Panc1 (cell line): ENCODE measurements around the gene TEX35. TPM values are rescaled to one million over a fixed set of nuclear protein-coding genes. Genes with fewer than 3 reads are reported as not detected.

Source experiments
- ATAC-seq: fragments of 200-7000 bp; cut with Tn5 transposase; 2 replicates; pipeline ENCODE4 v1.9.1; 2020; ENCODE audit warnings: mild to moderate bottlenecking, moderate library complexity
- BruUV-seq: library from RNA; stranded (reverse); fragments of 400-500 nt; replicated peaks from 2 replicates; lab custom pipeline; 2021; lab: Mats Ljungman, UMichigan
- CTCF ChIA-PET: fragments of 300-600 bp; sonication (Branson Sonifier 250); formaldehyde crosslinking; loops from one replicate; lab custom pipeline; 2022; ENCODE audit warnings: antibody characterized with exemption; lab: Charles Lee
- POLR2A ChIA-PET: fragments of 300-600 bp; sonication (Branson Sonifier 250); formaldehyde crosslinking; loops from one replicate; lab custom pipeline; 2022; ENCODE audit warnings: antibody characterized with exemption; lab: Charles Lee
- DNase-seq: peaks from one replicate; pipeline ENCODE4 v3.0.0-alpha.2; 2010; ENCODE audit warnings: low read depth, low spot score
- H3K27ac ChIP-seq: 2 replicates; pipeline ENCODE4 v1.5.1; 2011; ENCODE audit warnings: mild to moderate bottlenecking, low read length, inconsistent platforms
- H3K27me3 ChIP-seq: fragments of 200-500 bp; sonication (Bioruptor generic); 2 replicates; pipeline ENCODE4 v1.6.0; 2014; ENCODE audit warnings: low read length, inconsistent platforms; ENCODE audit not compliant: control insufficient read depth, insufficient read depth
- H3K36me3 ChIP-seq: fragments of 200-500 bp; sonication (Bioruptor generic); 2 replicates; pipeline ENCODE4 v1.5.1; 2014; ENCODE audit warnings: inconsistent platforms, mild to moderate bottlenecking, low read length, moderate library complexity; ENCODE audit not compliant: control insufficient read depth, insufficient read depth
- H3K4me1 ChIP-seq: 2 replicates; pipeline ENCODE4 v1.5.1; 2011; ENCODE audit warnings: inconsistent platforms, mild to moderate bottlenecking, low read length, moderate library complexity; ENCODE audit not compliant: control insufficient read depth, insufficient read depth
- H3K4me3 ChIP-seq, 2 experiments: 2 replicates each; pipeline ENCODE4 v1.5.1; 2011 to 2012; ENCODE audit warnings: low read depth in 2 of 2, low read length in 2 of 2, mild to moderate bottlenecking in 2 of 2, inconsistent platforms in 1 of 2, moderate library complexity in 1 of 2
- H3K9me3 ChIP-seq: fragments of 200-500 bp; sonication (Bioruptor generic); 2 replicates; pipeline ENCODE4 v1.5.1; 2014; ENCODE audit warnings: low read depth, mild to moderate bottlenecking, inconsistent platforms, low read length, moderate library complexity; ENCODE audit not compliant: control insufficient read depth, insufficient read depth
- POLR2AphosphoS5 ChIP-seq: IDR thresholded peaks from 2 replicates; pipeline ENCODE4 v1.6.1; 2012; ENCODE audit warnings: mild to moderate bottlenecking, low read depth, low read length, moderate library complexity
- SIN3A ChIP-seq: IDR thresholded peaks from 2 replicates; pipeline ENCODE4 v1.6.1; 2012; ENCODE audit warnings: low read depth, mild to moderate bottlenecking, low read length, moderate library complexity, borderline replicate concordance; ENCODE audit not compliant: insufficient read depth
- TCF7L2 ChIP-seq: IDR thresholded peaks from 2 replicates; pipeline ENCODE4 v1.6.1; 2011; ENCODE audit warnings: mild to moderate bottlenecking, low read depth, low read length, inconsistent platforms
- in situ Hi-C: cut with HindIII; loops from 2 replicates; pipeline ENCODE4 v1.10.0; 2016; ENCODE audit warnings: low sequenced_read_pairs, low pct_unique_long_range_greater_than_20kb
- intact Hi-C: fragments of 100-400 bp; cut with micrococcal nuclease; formaldehyde crosslinking; loops from one replicate; pipeline ENCODE4 v1.10.0; 2022; ENCODE audit not compliant: unreplicated experiment
- total RNA-seq: library from RNA; stranded (reverse); gene quantifications from one replicate; pipeline ENCODE4 v1.2.1, GENCODE V29; 2021; ENCODE audit not compliant: unreplicated experiment
- TF ChIP-seq, protein P1 (sequence below), 2 experiments: IDR thresholded peaks; 2 replicates each; pipeline ENCODE4 v1.6.1; 2011 to 2012; ENCODE audit warnings: low read depth in 2 of 2, control low read depth in 1 of 2, low read length in 1 of 2, mild to moderate bottlenecking in 1 of 2, moderate library complexity in 1 of 2; ENCODE audit not compliant: insufficient read depth in 1 of 2
- TF ChIP-seq, protein P2 (sequence below): fragments of 450-650 bp; IDR thresholded peaks from 2 replicates; pipeline ENCODE4 v1.5.1; 2017; ENCODE audit warnings: mild to moderate bottlenecking

Gene TEX35
- total RNA-seq, 1 experiment from 2014 or later: not detected

DNA sequence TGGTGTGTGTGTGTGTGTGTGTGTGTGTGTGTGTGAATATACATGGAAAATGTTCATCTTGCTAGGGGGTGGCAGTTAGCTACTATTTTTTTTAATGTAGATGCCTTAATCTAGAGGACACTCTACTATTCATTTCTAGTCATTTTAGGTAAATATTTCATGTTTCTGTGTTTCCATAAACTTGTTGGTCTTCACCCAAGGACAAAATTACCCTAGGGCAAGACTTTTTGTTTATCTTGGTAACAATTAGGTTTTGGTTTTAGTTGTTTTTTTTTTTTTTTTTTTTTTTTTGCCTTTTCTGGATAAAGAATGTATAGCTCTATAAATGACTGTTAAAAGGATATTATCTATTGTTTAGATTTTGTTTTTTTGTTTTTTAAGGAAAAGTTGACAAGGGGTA, 48.3 kb upstream of the TEX35 start:
- Histone ChIP-seq H3K4me1 (no peaks in the 10 kb centered on the region), H3K27me3 (no peaks in the 10 kb centered on the region), H3K36me3 (peaks cover 7% of the 10 kb centered on the region), H3K9me3 (no peaks in the 10 kb centered on the region), H3K27ac (no peak overlapping the region), H3K4me3 (no peak overlapping the region)
- intact Hi-C loops (no loop called here), in situ Hi-C loops (no loop called here)
- no TSS peak for BruUV-seq
- TF ChIP-seq TCF7L2 (no peak), SIN3A (no peak), POLR2AphosphoS5 (no peak)
- TF ChIP-seq, protein P1, sequence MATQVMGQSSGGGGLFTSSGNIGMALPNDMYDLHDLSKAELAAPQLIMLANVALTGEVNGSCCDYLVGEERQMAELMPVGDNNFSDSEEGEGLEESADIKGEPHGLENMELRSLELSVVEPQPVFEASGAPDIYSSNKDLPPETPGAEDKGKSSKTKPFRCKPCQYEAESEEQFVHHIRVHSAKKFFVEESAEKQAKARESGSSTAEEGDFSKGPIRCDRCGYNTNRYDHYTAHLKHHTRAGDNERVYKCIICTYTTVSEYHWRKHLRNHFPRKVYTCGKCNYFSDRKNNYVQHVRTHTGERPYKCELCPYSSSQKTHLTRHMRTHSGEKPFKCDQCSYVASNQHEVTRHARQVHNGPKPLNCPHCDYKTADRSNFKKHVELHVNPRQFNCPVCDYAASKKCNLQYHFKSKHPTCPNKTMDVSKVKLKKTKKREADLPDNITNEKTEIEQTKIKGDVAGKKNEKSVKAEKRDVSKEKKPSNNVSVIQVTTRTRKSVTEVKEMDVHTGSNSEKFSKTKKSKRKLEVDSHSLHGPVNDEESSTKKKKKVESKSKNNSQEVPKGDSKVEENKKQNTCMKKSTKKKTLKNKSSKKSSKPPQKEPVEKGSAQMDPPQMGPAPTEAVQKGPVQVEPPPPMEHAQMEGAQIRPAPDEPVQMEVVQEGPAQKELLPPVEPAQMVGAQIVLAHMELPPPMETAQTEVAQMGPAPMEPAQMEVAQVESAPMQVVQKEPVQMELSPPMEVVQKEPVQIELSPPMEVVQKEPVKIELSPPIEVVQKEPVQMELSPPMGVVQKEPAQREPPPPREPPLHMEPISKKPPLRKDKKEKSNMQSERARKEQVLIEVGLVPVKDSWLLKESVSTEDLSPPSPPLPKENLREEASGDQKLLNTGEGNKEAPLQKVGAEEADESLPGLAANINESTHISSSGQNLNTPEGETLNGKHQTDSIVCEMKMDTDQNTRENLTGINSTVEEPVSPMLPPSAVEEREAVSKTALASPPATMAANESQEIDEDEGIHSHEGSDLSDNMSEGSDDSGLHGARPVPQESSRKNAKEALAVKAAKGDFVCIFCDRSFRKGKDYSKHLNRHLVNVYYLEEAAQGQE (IDR thresholded peaks at IDR 0.05; ENCODE audit: insufficient read depth in 1 of 2, low read depth in 2 of 2, low read length in 1 of 2): no peak
- TF ChIP-seq, protein P2, sequence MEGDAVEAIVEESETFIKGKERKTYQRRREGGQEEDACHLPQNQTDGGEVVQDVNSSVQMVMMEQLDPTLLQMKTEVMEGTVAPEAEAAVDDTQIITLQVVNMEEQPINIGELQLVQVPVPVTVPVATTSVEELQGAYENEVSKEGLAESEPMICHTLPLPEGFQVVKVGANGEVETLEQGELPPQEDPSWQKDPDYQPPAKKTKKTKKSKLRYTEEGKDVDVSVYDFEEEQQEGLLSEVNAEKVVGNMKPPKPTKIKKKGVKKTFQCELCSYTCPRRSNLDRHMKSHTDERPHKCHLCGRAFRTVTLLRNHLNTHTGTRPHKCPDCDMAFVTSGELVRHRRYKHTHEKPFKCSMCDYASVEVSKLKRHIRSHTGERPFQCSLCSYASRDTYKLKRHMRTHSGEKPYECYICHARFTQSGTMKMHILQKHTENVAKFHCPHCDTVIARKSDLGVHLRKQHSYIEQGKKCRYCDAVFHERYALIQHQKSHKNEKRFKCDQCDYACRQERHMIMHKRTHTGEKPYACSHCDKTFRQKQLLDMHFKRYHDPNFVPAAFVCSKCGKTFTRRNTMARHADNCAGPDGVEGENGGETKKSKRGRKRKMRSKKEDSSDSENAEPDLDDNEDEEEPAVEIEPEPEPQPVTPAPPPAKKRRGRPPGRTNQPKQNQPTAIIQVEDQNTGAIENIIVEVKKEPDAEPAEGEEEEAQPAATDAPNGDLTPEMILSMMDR: no peak
- ATAC-seq: no peak
- ChIA-PET POLR2A (no interaction called here), CTCF (no interaction called here)
- DNase-seq: no peak

DNA sequence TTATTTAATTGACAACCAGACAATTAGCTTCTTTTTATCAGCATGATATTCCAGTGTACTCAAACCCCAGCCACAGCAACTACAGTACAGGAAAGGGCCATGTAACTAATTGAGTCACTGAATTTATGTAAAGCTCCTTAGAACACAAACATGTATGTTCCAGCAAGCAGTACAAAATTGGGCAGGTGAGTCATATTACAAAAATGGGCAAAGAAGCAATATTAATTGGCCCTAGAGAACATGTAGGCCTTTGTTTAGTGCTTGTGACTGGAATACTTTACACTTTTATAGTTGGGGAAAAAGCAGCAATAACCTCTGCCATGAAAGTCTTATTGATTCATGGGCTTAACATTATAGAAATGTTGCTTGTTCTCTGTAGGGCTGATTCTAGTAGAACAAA, 47.9 kb upstream of the TEX35 start:
- Histone ChIP-seq H3K9me3 (no peaks in the 10 kb centered on the region), H3K36me3 (peaks cover 7% of the 10 kb centered on the region), H3K4me1 (no peaks in the 10 kb centered on the region), H3K27ac (no peak overlapping the region), H3K27me3 (no peaks in the 10 kb centered on the region), H3K4me3 (no peak overlapping the region)
- in situ Hi-C loops: no loop called here
- TF ChIP-seq, protein P1 (IDR thresholded peaks at IDR 0.05; ENCODE audit: insufficient read depth in 1 of 2, low read depth in 2 of 2, low read length in 1 of 2): no peak
- TF ChIP-seq TCF7L2 (no peak), SIN3A (no peak), POLR2AphosphoS5 (no peak)
- TF ChIP-seq, protein P2: no peak
- ATAC-seq: no peak
- BruUV-seq: no TSS peak
- ChIA-PET POLR2A (no interaction called here), CTCF (no interaction called here)
- intact Hi-C loops: no loop called here
- no peak for DNase-seq
